GM18858 (cell line): Measurements from ENCODE around the gene PAGE4.

ENCODE experiments used
- ATAC-seq: cut with Tn5 transposase; IDR thresholded peaks from one replicate; pipeline ENCODE4 v1.9.1; 2021; ENCODE audit not compliant: unreplicated experiment

The PAGE4 gene

GRCh38 chrX:49829016-49829415 is at the start of gene PAGE4:
Gene PAGE4 (plus strand): TSS chrX:49829303. CDS start chrX:49830429, 1,126 bp downstream.
- ATAC-seq, result no peak

GRCh38 chrX:49784747-49785280 is 44.3 kb upstream of the PAGE4 start:
- ATAC-seq, result no peak

GRCh38 chrX:49792376-49792775 is 36.7 kb upstream of the PAGE4 start:
- ATAC-seq, result no peak

GRCh38 chrX:49793686-49794085 is 35.4 kb upstream of the PAGE4 start:
- no peak for ATAC-seq

- no peak for ATAC-seq
Observed at GRCh38 chrX:49799828-49800227, 29.3 kb upstream of the PAGE4 start.

- ATAC-seq, result no peak
Observed at GRCh38 chrX:49809891-49810632, 19.0 kb upstream of the PAGE4 start.

- ATAC-seq, result no peak
Observed at GRCh38 chrX:49812177-49812576, 16.9 kb upstream of the PAGE4 start.

- no peak for ATAC-seq
Observed at GRCh38 chrX:49816435-49816834, 12.7 kb upstream of the PAGE4 start.

GRCh38 chrX:49838374-49838773 is 9.3 kb downstream of the PAGE4 start:
- ATAC-seq, result peak; percentile 60

GRCh38 chrX:49840679-49841078 is 11.6 kb downstream of the PAGE4 start:
- peak; percentile 33 for ATAC-seq

GRCh38 chrX:49842621-49843020 is 13.5 kb downstream of the PAGE4 start:
- no peak for ATAC-seq

- ATAC-seq, result no peak
Observed at GRCh38 chrX:49844611-49845010, 15.5 kb downstream of the PAGE4 start.

- ATAC-seq, result no peak
Observed at GRCh38 chrX:49845701-49846403, 16.7 kb downstream of the PAGE4 start.

GRCh38 chrX:49846522-49846921 is 17.4 kb downstream of the PAGE4 start:
- no peak for ATAC-seq

- ATAC-seq, result no peak
Observed at GRCh38 chrX:49848275-49848674, 19.2 kb downstream of the PAGE4 start.

GRCh38 chrX:49850028-49850427 is 20.9 kb downstream of the PAGE4 start:
- ATAC-seq, result peak; percentile 46

GRCh38 chrX:49853661-49854060 is 24.6 kb downstream of the PAGE4 start:
- ATAC-seq, result no peak

GRCh38 chrX:49856819-49857218 is 27.7 kb downstream of the PAGE4 start:
- no peak for ATAC-seq

- ATAC-seq, result no peak
Observed at GRCh38 chrX:49858341-49858740, 29.2 kb downstream of the PAGE4 start.

- no peak for ATAC-seq
Observed at GRCh38 chrX:49859491-49859890, 30.4 kb downstream of the PAGE4 start.

- ATAC-seq, result no peak
Observed at GRCh38 chrX:49860867-49861535, 31.9 kb downstream of the PAGE4 start.

- ATAC-seq, result no peak
Observed at GRCh38 chrX:49862093-49862492, 33.0 kb downstream of the PAGE4 start.
